Right lobe of liver (tissue), 6 donors: ENCODE results near the gene PROB1. TPM values are rescaled to one million over a fixed set of nuclear protein-coding genes. Genes with fewer than 3 reads are reported as not detected.

Experiments
- ATAC-seq, 4 donors: fragments of 200-7000 bp; cut with Tn5 transposase; one replicate each; pipeline ENCODE4 v1.9.1; 2020; ENCODE audit warnings: mild to moderate bottlenecking in 4 of 4, moderate library complexity in 4 of 4
- DNase-seq, 3 donors: peaks; one replicate each; pipeline ENCODE4 v3.0.0-alpha.2; 2020
- H3K27ac ChIP-seq, 3 donors: fragments of 200-600 bp; one replicate each; pipeline ENCODE4 v1.8.0; 2022
- H3K27me3 ChIP-seq, 2 donors: fragments of 200-600 bp; one replicate each; pipeline ENCODE4 v1.8.0; 2022
- H3K36me3 ChIP-seq, 4 donors: fragments of 200-600 bp; sonication (generic) in 1 of 4; one replicate each; pipeline versions ENCODE4 v1.5.1 to v1.8.0; 2017 to 2022; ENCODE audit warnings: control low read depth in 1 of 4
- H3K4me1 ChIP-seq, 4 donors: fragments of 200-600 bp; sonication (generic) in 1 of 4; one replicate each; pipeline versions ENCODE4 v1.5.1 to v1.8.0; 2017 to 2022; ENCODE audit warnings: control low read depth in 1 of 4
- H3K4me3 ChIP-seq, 3 donors: fragments of 200-600 bp; one replicate each; pipeline ENCODE4 v1.8.0; 2022
- H3K9me3 ChIP-seq, 4 donors: fragments of 200-600 bp; sonication (generic) in 1 of 4; one replicate each; pipeline versions ENCODE4 v1.5.1 to v1.8.0; 2017 to 2022; ENCODE audit warnings: control low read depth in 1 of 4
- POLR2A ChIP-seq: fragments of 450-650 bp; IDR thresholded peaks from one replicate; pipeline ENCODE4 v1.6.1; 2017; ENCODE audit warnings: antibody characterized with exemption, mild to moderate bottlenecking
- WGBS: methylation state at CpG from one replicate; pipeline ENCODE4 v1.1.6; 2018; ENCODE audit warnings: low coverage, low lambda C conversion rate; ENCODE audit not compliant: insufficient coverage; ENCODE audit errors: missing lambda C conversion rate; 5-methylcytosine and 5-hydroxymethylcytosine counted together
- intact Hi-C, 2 donors: fragments of 100-400 bp; cut with DNase I; formaldehyde crosslinking; loops; one replicate each; pipeline versions ENCODE4 v1.11.2 to v1.14.1; 2022
- total RNA-seq, 6 experiments: library from RNA; depleted of rRNA in 2 of 6; stranded (reverse); fragments of >200 nt in 2 of 6; fragmentation: NEBNext Ultra II Directional in 3 of 6; extraction: Animal tissue kit (Norgen Biotek cat#: 25700) in 3 of 6; gene quantifications; one replicate each; pipeline versions ENCODE4 v1.1.0 to v1.2.4, GENCODE V29; 2016 to 2023
- TF ChIP-seq, protein P1 (sequence below), 4 donors: fragments of 200-600 bp in 3 of 4; fragments of 450-650 bp in 1 of 4; IDR thresholded peaks; one replicate each; pipeline versions ENCODE4 v1.5.1 to v1.8.0; 2016 to 2022; ENCODE audit warnings: antibody characterized with exemption in 4 of 4, mild to moderate bottlenecking in 2 of 4
- donor health status: DM: no; HTN: yes; CAD: no.
- donor health status: DM: no; HTN: no; CAD: no.
- donor health status: DM: no; HTN: no; CAD: no.
- donor health status: DM: no; HTN: yes; CAD: no.
- donor health status: DM: no; HTN: yes; CAD: no.

Gene PROB1
- total RNA-seq, 6 experiments from 2014 or later = 0.25 to 0.51 (median 0.41) TPM

- intact Hi-C loops = no loop called here
- WGBS = no CpG with 5 or more reads among the region's 62 CpGs
- peak overlapping the region; percentile 33 to 40 (median 39) for H3K4me3 ChIP-seq
- H3K4me1 ChIP-seq = peaks cover 0 to 21% (median 4%) of the 10 kb centered on the region in 4 donors
- peaks cover 0 to 19% of the 10 kb centered on the region in 2 donors for H3K27me3 ChIP-seq
- H3K27ac ChIP-seq = peak overlapping the region; percentile 10 to 57 (median 48)
- DNase-seq (no peak), ATAC-seq (peak; percentile 4 to 51 (median 32))
- H3K9me3 ChIP-seq = no peaks in the 10 kb centered on the region
- H3K36me3 ChIP-seq = no peaks in the 10 kb centered on the region
- TF ChIP-seq, protein P1, sequence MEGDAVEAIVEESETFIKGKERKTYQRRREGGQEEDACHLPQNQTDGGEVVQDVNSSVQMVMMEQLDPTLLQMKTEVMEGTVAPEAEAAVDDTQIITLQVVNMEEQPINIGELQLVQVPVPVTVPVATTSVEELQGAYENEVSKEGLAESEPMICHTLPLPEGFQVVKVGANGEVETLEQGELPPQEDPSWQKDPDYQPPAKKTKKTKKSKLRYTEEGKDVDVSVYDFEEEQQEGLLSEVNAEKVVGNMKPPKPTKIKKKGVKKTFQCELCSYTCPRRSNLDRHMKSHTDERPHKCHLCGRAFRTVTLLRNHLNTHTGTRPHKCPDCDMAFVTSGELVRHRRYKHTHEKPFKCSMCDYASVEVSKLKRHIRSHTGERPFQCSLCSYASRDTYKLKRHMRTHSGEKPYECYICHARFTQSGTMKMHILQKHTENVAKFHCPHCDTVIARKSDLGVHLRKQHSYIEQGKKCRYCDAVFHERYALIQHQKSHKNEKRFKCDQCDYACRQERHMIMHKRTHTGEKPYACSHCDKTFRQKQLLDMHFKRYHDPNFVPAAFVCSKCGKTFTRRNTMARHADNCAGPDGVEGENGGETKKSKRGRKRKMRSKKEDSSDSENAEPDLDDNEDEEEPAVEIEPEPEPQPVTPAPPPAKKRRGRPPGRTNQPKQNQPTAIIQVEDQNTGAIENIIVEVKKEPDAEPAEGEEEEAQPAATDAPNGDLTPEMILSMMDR (IDR thresholded peaks at IDR 0.05) = peak; percentile 19 to 44 (median 36)
- no peak for TF ChIP-seq POLR2A
These were observed 716 bp downstream of the PROB1 start for GRCh38 chr5:139394123-139394653.

DNA sequence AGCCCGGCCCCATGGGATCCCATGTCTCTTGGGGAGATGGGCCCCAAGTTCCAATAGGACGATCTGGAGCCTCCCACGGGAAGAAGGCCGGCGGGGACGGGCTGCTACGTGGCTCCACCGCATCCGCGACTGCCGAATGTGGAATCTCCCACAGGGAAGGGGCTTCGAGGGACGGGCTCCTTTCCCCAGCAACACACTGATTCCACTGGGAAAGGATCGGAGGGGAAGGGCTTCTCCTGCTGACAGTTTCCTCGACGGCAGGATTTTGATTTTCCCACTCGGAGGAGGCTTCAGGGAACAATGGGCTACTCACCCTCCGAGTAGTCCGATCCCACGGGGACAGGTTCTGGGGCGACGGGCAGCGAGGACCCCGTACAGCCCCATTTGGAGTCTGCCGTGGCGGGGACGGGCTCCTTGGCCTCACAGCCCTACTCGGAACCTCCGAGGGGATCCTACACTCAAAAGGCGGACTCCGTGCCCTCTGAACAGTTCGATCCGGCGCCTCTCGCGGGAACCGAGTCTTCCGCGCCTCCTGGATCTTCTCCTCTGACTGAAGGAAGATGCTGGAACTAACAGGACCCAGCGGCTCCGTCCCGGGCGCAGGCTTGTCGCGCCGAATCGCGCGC is 1.3 kb downstream of the PROB1 start:
- Histone ChIP-seq H3K27ac (peak overlapping the region in 1 of 3 donors; percentile 57), H3K9me3 (no peaks in the 10 kb centered on the region), H3K4me1 (peaks cover 0 to 21% (median 4%) of the 10 kb centered on the region in 4 donors), H3K27me3 (peaks cover 0 to 19% of the 10 kb centered on the region in 2 donors), H3K4me3 (peak overlapping the region; percentile 33 to 40 (median 39)), H3K36me3 (no peaks in the 10 kb centered on the region)
- DNase-seq (no peak), ATAC-seq (no peak)
- 8% methylated on average over 15 of the region's 49 CpGs for WGBS
- intact Hi-C loops = no loop called here
- no peak for TF ChIP-seq POLR2A

- TF ChIP-seq POLR2A = no peak
- TF ChIP-seq, protein P1 (IDR thresholded peaks at IDR 0.05) = peak; percentile 43 to 50 (median 48)
- no peaks in the 10 kb centered on the region for H3K9me3 ChIP-seq
- peak in 2 of 3 donors; percentile 67 to 75 for DNase-seq
- peaks cover 0 to 19% of the 10 kb centered on the region in 2 donors for H3K27me3 ChIP-seq
- peak; percentile 58 to 68 (median 62) for ATAC-seq
- H3K4me3 ChIP-seq = peak overlapping the region; percentile 33 to 39 (median 38)
- H3K36me3 ChIP-seq = no peaks in the 10 kb centered on the region
- intact Hi-C loops = no loop called here
- H3K4me1 ChIP-seq = peaks cover 0 to 27% (median 4%) of the 10 kb centered on the region in 4 donors
- H3K27ac ChIP-seq = no peak overlapping the region
- 0% methylated on average over 8 of the region's 77 CpGs for WGBS
These were observed 2.0 kb downstream of the PROB1 start for GRCh38 chr5:139392678-139393496.

GRCh38 chr5:139392324-139392677 is 2.6 kb downstream of the PROB1 start:
- H3K9me3 ChIP-seq = no peaks in the 10 kb centered on the region
- WGBS = 80% methylated on average over 1 of the region's 36 CpGs
- ATAC-seq (no peak), DNase-seq (no peak)
- no peak overlapping the region for H3K27ac ChIP-seq
- no peaks in the 10 kb centered on the region for H3K36me3 ChIP-seq
- peak overlapping the region; percentile 33 to 39 (median 38) for H3K4me3 ChIP-seq
- no peak for TF ChIP-seq POLR2A
- TF ChIP-seq, protein P1 (IDR thresholded peaks at IDR 0.05) = no peak
- peaks cover 0 to 19% of the 10 kb centered on the region in 2 donors for H3K27me3 ChIP-seq
- intact Hi-C loops = no loop called here
- H3K4me1 ChIP-seq = peaks cover 0 to 27% (median 4%) of the 10 kb centered on the region in 4 donors
